NOMO-1 (cell line): ENCODE data around the gene OMA1.
A peak's percentile ranks its signal among the peaks of the same experiment; 100 is the strongest.
"Not testable (repeated sequence)": the region's sequence is repeated elsewhere in the genome, so short reads cannot be mapped to it uniquely, and the experiment has no call there.

Experiments used
- DNase-seq, 2 experiments: peaks; one replicate each; lab custom pipeline; 2025; ENCODE audit not compliant: unreplicated experiment in 2 of 2; lab: John Stamatoyannopoulos, UW

Gene OMA1

GRCh38 chr1:58546520-58547308, at the start of gene OMA1:
TSS of gene OMA1 (minus strand) at chr1:58546726. CDS start at chr1:58539294, 7,432 bp downstream.
- DNase-seq, result peak; percentile 95 to 98

- DNase-seq, result no peak
Observed at GRCh38 chr1:58594546-58594945, 48.0 kb upstream of the OMA1 start.

GRCh38 chr1:58592522-58593134, 46.1 kb upstream of the OMA1 start:
- DNase-seq, result no peak

- no peak for DNase-seq
Observed at GRCh38 chr1:58591806-58592205, 45.3 kb upstream of the OMA1 start.

GRCh38 chr1:58590019-58590418, 43.5 kb upstream of the OMA1 start:
- no peak for DNase-seq

- no peak for DNase-seq
Observed at GRCh38 chr1:58588396-58588795, 41.9 kb upstream of the OMA1 start.

GRCh38 chr1:58587667-58588066, 41.1 kb upstream of the OMA1 start:
- no peak for DNase-seq

GRCh38 chr1:58586271-58586670, 39.7 kb upstream of the OMA1 start:
- no peak for DNase-seq

GRCh38 chr1:58585581-58586151, 39.1 kb upstream of the OMA1 start:
- no peak for DNase-seq

GRCh38 chr1:58585166-58585565, 38.6 kb upstream of the OMA1 start:
- DNase-seq, result no peak

GRCh38 chr1:58584082-58584895, 37.8 kb upstream of the OMA1 start:
- peak in 1 of 2 experiments; percentile 7 for DNase-seq

GRCh38 chr1:58583496-58583895, 37.0 kb upstream of the OMA1 start:
- peak; percentile 86 to 93 for DNase-seq

GRCh38 chr1:58582143-58582542, 35.6 kb upstream of the OMA1 start:
- not testable (repeated sequence) for DNase-seq

GRCh38 chr1:58581641-58582040, 35.1 kb upstream of the OMA1 start:
- DNase-seq, result no peak

GRCh38 chr1:58580186-58580585, 33.7 kb upstream of the OMA1 start:
- no peak for DNase-seq

- DNase-seq, result no peak
Observed at GRCh38 chr1:58577654-58578030, 31.1 kb upstream of the OMA1 start.

- DNase-seq, result no peak
Observed at GRCh38 chr1:58576727-58577653, 30.5 kb upstream of the OMA1 start, which contains the start of gene TACSTD2. TSS of gene TACSTD2 (minus strand) at chr1:58577252. CDS start at chr1:58577156, 96 bp downstream.

GRCh38 chr1:58576325-58576726, 29.8 kb upstream of the OMA1 start:
- DNase-seq, result no peak

GRCh38 chr1:58575551-58576324, 29.2 kb upstream of the OMA1 start:
- DNase-seq, result no peak
